SK-N-SH treated with all-trans-retinoic acid at 6 μM for 48 hours (cell line): ENCODE results near the gene BFSP2.

ENCODE experiments used
- ATAC-seq: fragments of 200-7000 bp; cut with Tn5 transposase; 3 replicates; pipeline ENCODE4 v1.9.1; 2020; ENCODE audit warnings: mild to moderate bottlenecking, moderate library complexity
- ARNTL ChIP-seq: fragments of 450-650 bp; formaldehyde crosslinking; IDR thresholded peaks from 2 replicates; pipeline ENCODE4 v1.5.0; 2020; ENCODE audit warnings: low read depth, mild to moderate bottlenecking, moderate library complexity, borderline replicate concordance
- BACH2 ChIP-seq: fragments of 250-450 bp; sonication (Bioruptor Pico); IDR thresholded peaks from 2 replicates; pipeline ENCODE4 v1.9.0; 2021; ENCODE audit warnings: mild to moderate bottlenecking, borderline replicate concordance
- CREB5 ChIP-seq: fragments of 250-450 bp; sonication (Bioruptor Pico); IDR thresholded peaks from 2 replicates; pipeline ENCODE4 v1.5.1; 2020; ENCODE audit warnings: low read depth, mild to moderate bottlenecking, moderate library complexity
- CSDC2 ChIP-seq: fragments of 250-450 bp; sonication (Bioruptor Pico); IDR thresholded peaks from 2 replicates; pipeline ENCODE4 v1.5.0; 2020; ENCODE audit warnings: mild to moderate bottlenecking, moderate library complexity
- ESRRG ChIP-seq: fragments of 250-450 bp; sonication (Bioruptor Pico); IDR thresholded peaks from 2 replicates; pipeline ENCODE4 v1.6.1; 2021; ENCODE audit warnings: mild to moderate bottlenecking
- ISL1 ChIP-seq: fragments of 250-450 bp; sonication (Bioruptor Pico); IDR thresholded peaks from 2 replicates; pipeline ENCODE4 v2.1.2; 2022; ENCODE audit warnings: mild to moderate bottlenecking, moderate library complexity
- OSR1 ChIP-seq: fragments of 250-450 bp; sonication (Bioruptor Pico); IDR thresholded peaks from 2 replicates; pipeline ENCODE4 v1.8.0; 2022; ENCODE audit warnings: moderate library complexity, mild to moderate bottlenecking, inconsistent platforms
- POU6F1 ChIP-seq: fragments of 250-450 bp; sonication (Bioruptor Pico); IDR thresholded peaks from 2 replicates; pipeline ENCODE4 v1.8.0; 2021; ENCODE audit warnings: low read depth, mild to moderate bottlenecking, moderate library complexity, borderline replicate concordance
- PPARA ChIP-seq: fragments of 250-450 bp; sonication (Bioruptor Pico); IDR thresholded peaks from 2 replicates; pipeline ENCODE4 v1.5.0; 2020; ENCODE audit warnings: mild to moderate bottlenecking, borderline replicate concordance
- RARB ChIP-seq: fragments of 250-450 bp; sonication (Bioruptor Pico); IDR thresholded peaks from 2 replicates; pipeline ENCODE4 v1.8.0; 2021; ENCODE audit warnings: mild to moderate bottlenecking, moderate library complexity
- SNAI2 ChIP-seq: fragments of 250-450 bp; sonication (Bioruptor Pico); IDR thresholded peaks from 2 replicates; pipeline ENCODE4 v1.5.0; 2020; ENCODE audit warnings: mild to moderate bottlenecking, moderate library complexity
- TCF4 ChIP-seq: fragments of 250-450 bp; sonication (Bioruptor Pico); IDR thresholded peaks from 2 replicates; pipeline ENCODE4 v1.8.0; 2021; ENCODE audit warnings: mild to moderate bottlenecking, moderate library complexity, borderline replicate concordance
- TOX ChIP-seq: fragments of 250-450 bp; sonication (Bioruptor Pico); IDR thresholded peaks from 2 replicates; pipeline ENCODE4 v1.8.0; 2021; ENCODE audit warnings: mild to moderate bottlenecking, moderate library complexity, borderline replicate concordance
- TSHZ2 ChIP-seq: fragments of 250-450 bp; sonication (Bioruptor Pico); IDR thresholded peaks from 2 replicates; pipeline ENCODE4 v1.5.0; 2020; ENCODE audit warnings: mild to moderate bottlenecking, moderate library complexity
- ZC3H10 ChIP-seq: fragments of 250-450 bp; sonication (Bioruptor Pico); IDR thresholded peaks from 2 replicates; pipeline ENCODE4 v1.5.1; 2021; ENCODE audit warnings: mild to moderate bottlenecking, moderate library complexity
- ZFP3 ChIP-seq: fragments of 250-450 bp; sonication (Bioruptor Pico); IDR thresholded peaks from 2 replicates; pipeline ENCODE4 v1.5.0; 2020; ENCODE audit warnings: mild to moderate bottlenecking, moderate library complexity
- ZFP30 ChIP-seq: fragments of 450-650 bp; formaldehyde crosslinking; IDR thresholded peaks from 2 replicates; pipeline ENCODE4 v1.5.0; 2022; ENCODE audit warnings: mild to moderate bottlenecking, moderate library complexity
- ZNF565 ChIP-seq: fragments of 450-650 bp; formaldehyde crosslinking; conservative IDR thresholded peaks from 2 replicates; pipeline ENCODE4 v1.5.0; 2020; ENCODE audit warnings: low read depth, mild to moderate bottlenecking, moderate library complexity
- ZNF70 ChIP-seq: fragments of 450-650 bp; formaldehyde crosslinking; IDR thresholded peaks from 2 replicates; pipeline ENCODE4 v1.5.0; 2020; ENCODE audit warnings: mild to moderate bottlenecking, moderate library complexity
- ZNF8 ChIP-seq: fragments of 450-650 bp; formaldehyde crosslinking; IDR thresholded peaks from 2 replicates; pipeline ENCODE4 v1.5.0; 2020; ENCODE audit warnings: mild to moderate bottlenecking, moderate library complexity
- TF ChIP-seq, protein P1 (sequence below): fragments of 250-450 bp; sonication (Bioruptor Pico); IDR thresholded peaks from 2 replicates; pipeline ENCODE4 v1.5.1; 2021; ENCODE audit warnings: mild to moderate bottlenecking, moderate library complexity

BFSP2 gene

DNA sequence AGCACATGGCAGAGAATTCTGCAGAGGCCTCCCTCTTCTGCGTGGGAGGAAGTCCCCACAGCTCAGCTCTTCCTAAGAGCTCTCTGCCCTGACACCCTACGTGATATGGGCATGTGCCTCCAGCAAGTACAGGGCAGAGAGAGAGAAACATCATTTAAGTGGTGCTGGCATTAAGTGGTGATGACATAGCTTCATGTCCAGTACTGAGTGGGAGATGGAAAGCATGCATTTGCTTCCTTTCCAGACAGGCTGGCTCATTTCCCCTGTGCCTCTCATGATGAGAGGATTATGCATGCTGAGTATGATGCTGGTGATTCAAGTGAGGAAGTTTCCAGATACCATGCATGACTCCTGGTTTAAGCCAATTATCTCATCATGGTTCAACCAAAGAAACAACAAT is 26.9 kb downstream of the BFSP2 start:
- TF ChIP-seq OSR1 (no peak), ARNTL (CRISPR knock-in tag) (no peak), ZC3H10 (CRISPR knock-in tag) (no peak), ISL1 (CRISPR knock-in tag) (no peak), RARB (CRISPR knock-in tag) (no peak)
- TF ChIP-seq, all 23 proteins: peak for 0
- peak; percentile 45; the same call in 2 of the 3 replicates for ATAC-seq

- no peak for ATAC-seq
Measured at GRCh38 chr3:133428552-133428951, 28.7 kb downstream of the BFSP2 start.

GRCh38 chr3:133429063-133429462 is 29.2 kb downstream of the BFSP2 start:
- ATAC-seq: no peak
- TF ChIP-seq CSDC2 (CRISPR knock-in tag) (no peak), ZNF70 (no peak), RARB (CRISPR knock-in tag) (no peak), TSHZ2 (CRISPR knock-in tag) (no peak), ZFP30 (CRISPR knock-in tag) (no peak), SNAI2 (no peak), PPARA (CRISPR knock-in tag) (no peak), ISL1 (CRISPR knock-in tag) (no peak), CREB5 (no peak), ZNF565 (CRISPR knock-in tag) (no peak), ZFP3 (no peak)
- TF ChIP-seq, protein P1, sequence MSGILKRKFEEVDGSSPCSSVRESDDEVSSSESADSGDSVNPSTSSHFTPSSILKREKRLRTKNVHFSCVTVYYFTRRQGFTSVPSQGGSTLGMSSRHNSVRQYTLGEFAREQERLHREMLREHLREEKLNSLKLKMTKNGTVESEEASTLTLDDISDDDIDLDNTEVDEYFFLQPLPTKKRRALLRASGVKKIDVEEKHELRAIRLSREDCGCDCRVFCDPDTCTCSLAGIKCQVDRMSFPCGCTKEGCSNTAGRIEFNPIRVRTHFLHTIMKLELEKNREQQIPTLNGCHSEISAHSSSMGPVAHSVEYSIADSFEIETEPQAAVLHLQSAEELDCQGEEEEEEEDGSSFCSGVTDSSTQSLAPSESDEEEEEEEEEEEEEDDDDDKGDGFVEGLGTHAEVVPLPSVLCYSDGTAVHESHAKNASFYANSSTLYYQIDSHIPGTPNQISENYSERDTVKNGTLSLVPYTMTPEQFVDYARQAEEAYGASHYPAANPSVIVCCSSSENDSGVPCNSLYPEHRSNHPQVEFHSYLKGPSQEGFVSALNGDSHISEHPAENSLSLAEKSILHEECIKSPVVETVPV (CRISPR knock-in tag): no peak

More at GRCh38 chr3:133428552-133428951, 28.7 kb downstream of the BFSP2 start:
- TF ChIP-seq ZNF8: no peak
- no peak for TF ChIP-seq SNAI2

GRCh38 chr3:133439563-133439962 is 39.7 kb downstream of the BFSP2 start:
- TF ChIP-seq BACH2 (CRISPR knock-in tag) (no peak), TCF4 (CRISPR knock-in tag) (no peak), ZNF565 (CRISPR knock-in tag) (no peak), POU6F1 (no peak), ZFP3 (no peak), ESRRG (CRISPR knock-in tag) (no peak), SNAI2 (no peak), TOX (CRISPR knock-in tag) (no peak)
- TF ChIP-seq, all 23 proteins: peak for 0
- ATAC-seq: no peak

DNA sequence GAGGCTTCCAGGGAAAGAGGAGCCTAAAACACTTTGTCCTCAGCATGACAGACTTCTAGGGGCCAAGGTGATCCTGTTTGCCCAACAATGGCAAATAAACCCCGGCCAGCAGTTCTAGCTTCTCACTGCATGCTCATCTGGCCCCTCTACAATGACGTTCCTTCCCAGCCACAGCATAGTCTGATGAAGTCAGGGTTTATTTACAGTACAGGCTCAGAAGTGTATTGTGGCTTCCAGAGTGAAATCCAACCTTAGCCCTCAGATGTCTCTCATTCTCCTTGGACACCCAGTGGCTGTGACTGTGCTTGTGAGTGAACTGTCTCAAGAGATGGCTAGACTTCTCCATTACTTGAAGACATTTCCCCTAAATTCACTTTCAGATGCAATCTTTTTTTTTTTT is 40.8 kb downstream of the BFSP2 start:
- TF ChIP-seq ZNF8 (no peak), TCF4 (CRISPR knock-in tag) (no peak)
- no peak for ATAC-seq
